Activated naive CD8-positive, alpha-beta T cell treated with anti-CD3 and anti-CD28 coated beads, Interleukin-2, amount 10 ng/mL, durations not matched to agents 7 days and 5 days (primary cell): ENCODE data around the gene MFSD2A. TPM values are rescaled to one million over a fixed set of nuclear protein-coding genes. Genes with fewer than 3 reads are reported as not detected.

ENCODE experiments used
- ATAC-seq: fragments of 150-1000 bp; cut with Tn5 transposase; one replicate; pipeline ENCODE4 v1.10.0; 2021; ENCODE audit warnings: low read depth, moderate library complexity
- POLR2A ChIA-PET: fragments of 350-600 bp; sonication (Branson Sonifier 250); formaldehyde crosslinking; loops from one replicate; lab custom pipeline; 2021; ENCODE audit warnings: antibody characterized with exemption; lab: Charles Lee
- DNase-seq: peaks from one replicate; pipeline ENCODE4 v3.0.0; 2021
- H3K27ac Mint-ChIP-seq: one replicate; pipeline ENCODE4 v1.8.0; 2022; ENCODE audit warnings: mild to moderate bottlenecking, mixed read lengths
- H3K27me3 Mint-ChIP-seq: one replicate; pipeline ENCODE4 v1.8.0; 2022; ENCODE audit warnings: mild to moderate bottlenecking, moderate library complexity, mixed read lengths
- H3K36me3 Mint-ChIP-seq: one replicate; pipeline ENCODE4 v1.8.0; 2021; ENCODE audit warnings: mild to moderate bottlenecking, mixed read lengths
- H3K4me1 Mint-ChIP-seq: one replicate; pipeline ENCODE4 v1.8.0; 2021; ENCODE audit warnings: mixed read lengths
- H3K4me3 Mint-ChIP-seq: one replicate; pipeline ENCODE4 v1.8.0; 2022; ENCODE audit warnings: mild to moderate bottlenecking, moderate library complexity, mixed read lengths
- H3K9me3 Mint-ChIP-seq: one replicate; pipeline ENCODE4 v1.8.0; 2021; ENCODE audit warnings: mixed read lengths
- total RNA-seq, 2 experiments: library from RNA; stranded (reverse); gene quantifications; one replicate each; pipeline ENCODE4 v1.2.3, GENCODE V29; 2021

Gene MFSD2A
- total RNA-seq, 2 experiments from 2014 or later = 1.9 to 2.7 TPM

DNA sequence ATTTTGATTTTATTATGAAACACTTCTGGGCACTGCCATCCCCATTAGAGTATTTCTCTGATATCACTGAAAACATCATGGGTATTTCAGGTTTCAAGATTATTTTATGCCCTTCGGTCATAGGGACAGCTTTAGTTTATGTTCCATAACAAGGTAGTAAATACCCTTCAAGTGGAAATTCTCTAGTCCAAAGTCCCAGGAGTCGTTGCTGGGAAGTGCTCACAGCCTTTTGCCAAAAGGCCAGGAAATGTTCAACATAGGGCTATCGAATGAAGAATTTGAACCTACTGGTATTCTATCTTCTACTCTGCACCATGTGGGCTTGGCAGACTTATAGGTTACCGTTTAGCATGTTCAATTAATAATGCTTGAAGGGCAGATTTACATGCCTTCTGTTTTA lies 7.7 kb upstream of the MFSD2A start:
- Mint-ChIP-seq H3K4me1 (peaks cover 6% of the 10 kb centered on the region), H3K27me3 (peaks cover 2% of the 10 kb centered on the region), H3K4me3 (no peak overlapping the region), H3K27ac (no peak overlapping the region), H3K9me3 (no peaks in the 10 kb centered on the region), H3K36me3 (no peaks in the 10 kb centered on the region)
- DNase-seq = no peak
- no peak for ATAC-seq
- POLR2A ChIA-PET = interaction anchor here (0.6 kb wide), 1 partner anchor 286 kb away, joined by 3 read pairs; no protein-coding TSS in a partner anchor

GRCh38 chr1:39949891-39950290 lies 5.1 kb upstream of the MFSD2A start:
- Mint-ChIP-seq H3K4me3 (no peak overlapping the region), H3K4me1 (peaks cover 2% of the 10 kb centered on the region), H3K36me3 (no peaks in the 10 kb centered on the region), H3K27ac (no peak overlapping the region), H3K27me3 (peaks cover 4% of the 10 kb centered on the region), H3K9me3 (no peaks in the 10 kb centered on the region)
- POLR2A ChIA-PET = no interaction called here
- ATAC-seq (no peak), DNase-seq (no peak)

GRCh38 chr1:39951926-39952325 lies 3.0 kb upstream of the MFSD2A start:
- no peak for ATAC-seq
- POLR2A ChIA-PET = no interaction called here
- H3K27ac Mint-ChIP-seq = no peak overlapping the region

DNA sequence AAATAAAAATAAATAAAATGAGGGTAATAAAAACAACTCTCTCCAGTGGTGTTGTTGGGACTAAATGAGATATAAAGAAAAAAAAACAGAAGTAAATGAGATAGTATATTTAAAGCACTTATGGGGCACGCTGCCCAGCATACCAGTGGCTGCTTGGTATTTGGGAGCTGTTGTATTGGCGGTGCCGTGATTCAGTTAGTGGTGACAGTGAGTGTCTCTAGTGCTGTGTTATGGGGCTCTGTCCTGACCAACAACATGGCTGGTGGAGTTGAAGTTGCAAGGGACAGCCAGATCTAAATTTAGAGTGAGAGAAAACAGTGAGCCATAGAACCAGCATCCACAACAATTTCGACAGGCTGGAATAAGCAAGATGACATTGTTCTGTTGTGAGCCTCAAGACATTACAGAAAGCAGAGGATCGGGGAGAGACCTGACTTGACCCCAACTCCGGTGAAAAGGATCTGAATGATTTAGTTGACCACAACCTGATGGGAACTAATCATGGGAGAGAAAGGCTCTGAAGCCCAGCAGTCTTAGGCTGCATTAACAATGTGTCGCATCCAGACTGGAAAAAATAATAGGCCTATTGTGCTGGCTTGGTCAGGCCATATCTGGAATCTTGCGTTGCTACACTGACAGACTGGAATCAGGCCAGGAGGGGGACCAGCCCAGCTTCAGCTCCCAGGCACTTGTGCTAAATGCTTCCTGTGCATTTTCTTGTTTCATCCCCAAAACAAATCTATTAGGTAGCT lies 2.4 kb upstream of the MFSD2A start:
- POLR2A ChIA-PET = no interaction called here
- no peaks in the 10 kb centered on the region for H3K9me3 Mint-ChIP-seq
- no peak overlapping the region for H3K4me3 Mint-ChIP-seq
- H3K4me1 Mint-ChIP-seq = peaks cover 10% of the 10 kb centered on the region
- no peak for ATAC-seq
- H3K27me3 Mint-ChIP-seq = peaks cover 4% of the 10 kb centered on the region
- DNase-seq = no peak
- H3K36me3 Mint-ChIP-seq = no peaks in the 10 kb centered on the region
- no peak overlapping the region for H3K27ac Mint-ChIP-seq

More at GRCh38 chr1:39951926-39952325, 3.0 kb upstream of the MFSD2A start:
- H3K4me3 Mint-ChIP-seq = no peak overlapping the region
- H3K27me3 Mint-ChIP-seq = peaks cover 4% of the 10 kb centered on the region
- H3K36me3 Mint-ChIP-seq = no peaks in the 10 kb centered on the region
- DNase-seq = no peak
- peaks cover 10% of the 10 kb centered on the region for H3K4me1 Mint-ChIP-seq
- no peaks in the 10 kb centered on the region for H3K9me3 Mint-ChIP-seq

- Mint-ChIP-seq H3K36me3 (no peaks in the 10 kb centered on the region), H3K27ac (no peak overlapping the region), H3K4me1 (peaks cover 10% of the 10 kb centered on the region), H3K4me3 (peak overlapping the region; percentile 91), H3K27me3 (peaks cover 4% of the 10 kb centered on the region), H3K9me3 (no peaks in the 10 kb centered on the region)
- POLR2A ChIA-PET = no interaction called here
- no peak for DNase-seq
- ATAC-seq = no peak
Observed at GRCh38 chr1:39954324-39954869, 548 bp upstream of the MFSD2A start.

- H3K4me3 Mint-ChIP-seq = peak overlapping the region; percentile 91
- DNase-seq (peak; percentile 56), ATAC-seq (peak; percentile 37)
- H3K36me3 Mint-ChIP-seq = no peaks in the 10 kb centered on the region
- H3K9me3 Mint-ChIP-seq = no peaks in the 10 kb centered on the region
- POLR2A ChIA-PET = interaction anchor here (0.6 to 1.0 kb wide), 3 partner anchors 83 to 136 kb away, joined by 3 to 4 read pairs (median 3); no protein-coding TSS in a partner anchor
- H3K27me3 Mint-ChIP-seq = peaks cover 4% of the 10 kb centered on the region
- H3K27ac Mint-ChIP-seq = peak overlapping the region; percentile 31
- H3K4me1 Mint-ChIP-seq = peaks cover 11% of the 10 kb centered on the region
Observed at GRCh38 chr1:39955547-39956539, 898 bp downstream of the MFSD2A start.

GRCh38 chr1:39957299-39958015 lies 2.5 kb downstream of the MFSD2A start:
- ATAC-seq (no peak), DNase-seq (no peak)
- POLR2A ChIA-PET = no interaction called here
- Mint-ChIP-seq H3K9me3 (no peaks in the 10 kb centered on the region), H3K27me3 (peaks cover 4% of the 10 kb centered on the region), H3K4me1 (peaks cover 15% of the 10 kb centered on the region), H3K4me3 (no peak overlapping the region), H3K27ac (no peak overlapping the region), H3K36me3 (peaks cover 3% of the 10 kb centered on the region)

DNA sequence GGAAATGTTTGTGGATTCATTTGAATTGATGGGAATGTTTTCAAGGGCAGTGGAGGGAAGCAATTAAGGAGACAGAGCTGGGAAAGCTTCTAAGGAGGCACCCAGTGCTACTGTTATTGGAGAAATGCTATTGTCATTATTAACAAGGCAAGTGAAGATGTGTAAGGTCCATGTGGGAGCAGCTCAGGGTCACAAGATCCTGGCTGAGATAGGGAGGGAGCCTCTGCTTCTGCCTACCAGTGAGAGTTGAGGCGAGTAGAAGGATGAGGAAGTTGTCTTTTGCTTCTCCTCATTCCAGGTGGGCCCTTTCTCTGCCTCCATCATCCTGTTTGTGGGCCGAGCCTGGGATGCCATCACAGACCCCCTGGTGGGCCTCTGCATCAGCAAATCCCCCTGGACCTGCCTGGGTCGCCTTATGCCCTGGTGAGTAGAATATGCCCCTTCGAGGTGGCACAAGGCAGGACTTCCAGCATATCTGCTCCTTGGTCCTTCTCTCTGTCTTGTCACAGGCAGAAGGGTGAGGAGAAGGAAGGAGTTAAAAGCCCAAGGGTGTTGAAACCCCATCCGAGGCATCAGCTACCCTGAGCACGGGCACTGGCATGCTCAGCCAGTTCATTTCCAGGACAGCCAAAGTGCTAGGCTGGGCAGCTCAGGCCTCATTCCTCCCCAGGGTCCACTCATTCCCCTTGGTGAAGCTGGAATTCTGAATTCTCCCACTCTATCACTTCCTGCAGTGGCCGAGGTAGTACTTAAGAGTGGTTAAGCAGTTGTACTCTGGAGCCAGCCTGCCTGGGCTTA lies 3.7 kb downstream of the MFSD2A start:
- Mint-ChIP-seq H3K36me3 (peaks cover 3% of the 10 kb centered on the region), H3K27ac (no peak overlapping the region), H3K27me3 (peaks cover 2% of the 10 kb centered on the region), H3K9me3 (no peaks in the 10 kb centered on the region), H3K4me1 (peaks cover 15% of the 10 kb centered on the region), H3K4me3 (no peak overlapping the region)
- no peak for ATAC-seq
- DNase-seq = no peak
- POLR2A ChIA-PET = interaction anchor here (0.7 to 1.3 kb wide), 2 partner anchors 21 to 33 kb away, joined by 4 read pairs; no protein-coding TSS in a partner anchor

DNA sequence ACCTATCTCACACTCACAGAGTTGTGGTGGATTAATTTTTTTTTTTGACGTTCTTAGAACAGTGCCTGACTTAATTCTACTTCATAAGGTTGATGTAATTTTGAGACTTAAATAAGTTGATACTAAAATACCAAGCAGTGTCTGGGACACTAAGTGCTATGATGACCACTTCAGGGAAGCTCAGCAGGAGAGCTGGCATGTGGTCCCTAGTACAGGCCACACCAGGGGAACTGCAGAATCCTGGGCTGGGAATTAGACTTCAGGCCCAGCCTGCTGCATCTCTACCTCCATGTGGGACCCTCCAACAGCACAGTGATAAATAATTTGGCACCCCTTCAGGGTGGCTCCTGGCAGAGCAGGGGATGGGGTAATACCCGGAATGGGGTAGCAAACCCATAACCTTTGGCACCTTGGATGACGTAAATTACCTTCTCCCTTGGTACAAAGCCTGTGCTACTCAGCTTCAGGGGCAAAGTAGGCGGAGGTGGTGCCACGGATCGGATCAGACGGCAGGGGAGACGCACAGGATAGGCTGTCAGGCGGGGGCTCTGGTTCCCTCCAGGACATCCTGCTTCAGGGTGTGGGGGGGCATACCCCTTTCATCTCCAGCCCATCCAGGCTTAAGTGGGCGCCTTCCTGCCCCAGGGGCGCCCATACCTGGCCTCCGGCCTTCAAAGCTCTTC lies 4.8 kb downstream of the MFSD2A start:
- Mint-ChIP-seq H3K27ac (peak overlapping the region; percentile 84), H3K27me3 (no peaks in the 10 kb centered on the region), H3K4me1 (peaks cover 15% of the 10 kb centered on the region), H3K9me3 (no peaks in the 10 kb centered on the region), H3K4me3 (peak overlapping the region; percentile 66), H3K36me3 (peaks cover 7% of the 10 kb centered on the region)
- POLR2A ChIA-PET = interaction anchor here (1.3 to 1.7 kb wide), 2 partner anchors 34 to 79 kb away, joined by 4 to 5 read pairs; no protein-coding TSS in a partner anchor
- ATAC-seq = no peak
- no peak for DNase-seq

DNA sequence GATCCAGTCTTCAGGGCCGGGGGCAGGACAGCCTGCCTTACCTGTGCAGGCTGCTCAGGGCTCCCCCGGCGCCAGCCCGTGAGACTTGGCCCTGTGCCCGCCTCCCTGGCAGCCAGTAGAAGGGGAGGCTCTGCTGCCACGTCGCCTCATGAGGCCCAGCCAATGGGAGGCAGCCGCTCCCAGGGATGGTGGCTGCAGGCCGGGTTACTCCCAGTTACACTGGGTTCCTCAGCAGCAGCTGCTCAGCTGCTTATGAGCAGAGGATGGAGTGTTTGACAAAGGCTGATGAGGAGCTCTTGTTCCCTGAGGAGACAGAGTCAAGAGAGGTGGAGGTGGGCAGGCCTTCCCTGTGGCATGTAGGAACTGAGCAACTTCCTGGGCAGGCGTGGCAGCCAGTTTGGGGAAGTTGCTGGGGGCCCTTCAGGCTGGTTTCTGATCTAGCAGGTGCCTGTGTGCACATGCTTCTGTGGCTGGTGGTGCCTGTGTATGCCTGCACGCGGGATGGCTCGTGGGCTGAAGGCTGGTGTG lies 5.5 kb downstream of the MFSD2A start:
- ATAC-seq (peak; percentile 65), DNase-seq (peak; percentile 54)
- H3K4me3 Mint-ChIP-seq = peak overlapping the region; percentile 66
- peaks cover 14% of the 10 kb centered on the region for H3K4me1 Mint-ChIP-seq
- POLR2A ChIA-PET = interaction anchor here (1.3 to 1.7 kb wide), 2 partner anchors 35 to 79 kb away, joined by 4 to 5 read pairs; no protein-coding TSS in a partner anchor
- H3K9me3 Mint-ChIP-seq = no peaks in the 10 kb centered on the region
- peaks cover 7% of the 10 kb centered on the region for H3K36me3 Mint-ChIP-seq
- no peaks in the 10 kb centered on the region for H3K27me3 Mint-ChIP-seq
- H3K27ac Mint-ChIP-seq = peak overlapping the region; percentile 84

- no peaks in the 10 kb centered on the region for H3K27me3 Mint-ChIP-seq
- H3K4me3 Mint-ChIP-seq = no peak overlapping the region
- DNase-seq (no peak), ATAC-seq (no peak)
- H3K36me3 Mint-ChIP-seq = peaks cover 7% of the 10 kb centered on the region
- H3K27ac Mint-ChIP-seq = no peak overlapping the region
- H3K4me1 Mint-ChIP-seq = peaks cover 7% of the 10 kb centered on the region
- POLR2A ChIA-PET = no interaction called here
- H3K9me3 Mint-ChIP-seq = no peaks in the 10 kb centered on the region
Observed at GRCh38 chr1:39962450-39962825, 7.5 kb downstream of the MFSD2A start.
